Naive thymus-derived CD4-positive, alpha-beta T cell (primary cell): ENCODE results near the gene CIDEB. TPM values are rescaled to one million over a fixed set of nuclear protein-coding genes. Genes with fewer than 3 reads are reported as not detected.

Experiments
- ATAC-seq: fragments of 150-1000 bp; cut with Tn5 transposase; 2 replicates; pipeline ENCODE4 v1.10.0; 2021; ENCODE audit warnings: mild to moderate bottlenecking, moderate library complexity
- CTCF ChIA-PET: fragments of 350-600 bp; sonication (Branson Sonifier 250); formaldehyde crosslinking; loops from one replicate; lab custom pipeline; 2021; ENCODE audit warnings: antibody characterized with exemption; lab: Charles Lee
- POLR2A ChIA-PET: fragments of 350-600 bp; sonication (Branson Sonifier 250); formaldehyde crosslinking; loops from one replicate; lab custom pipeline; 2021; ENCODE audit warnings: antibody characterized with exemption, inconsistent platforms; lab: Charles Lee
- DNase-seq, 9 donors: peaks; one replicate each; pipeline versions ENCODE4 v3.0.0 to v3.0.0-alpha.2; 2020 to 2022; ENCODE audit warnings: mixed read lengths in 1 of 9
- H3K27ac ChIP-seq: one replicate; pipeline ENCODE4 v1.7.0; 2013; ENCODE audit warnings: mild to moderate bottlenecking, low read depth, low read length, moderate library complexity
- H3K27me3 ChIP-seq, 2 donors: one replicate each; pipeline ENCODE4 v1.7.0; 2013; ENCODE audit warnings: low read length in 2 of 2, mild to moderate bottlenecking in 2 of 2, moderate library complexity in 2 of 2; ENCODE audit not compliant: control insufficient read depth in 2 of 2, insufficient read depth in 2 of 2
- H3K36me3 ChIP-seq, 3 experiments: 1 replicate in 2 of 3; 2 replicates in 1 of 3; pipeline ENCODE4 v1.7.0; 2013; ENCODE audit warnings: low read length in 3 of 3, mild to moderate bottlenecking in 3 of 3, moderate library complexity in 1 of 3; ENCODE audit not compliant: insufficient read depth in 3 of 3, control insufficient read depth in 2 of 3
- H3K4me1 ChIP-seq, 2 donors: one replicate each; pipeline ENCODE4 v1.7.0; 2013; ENCODE audit warnings: low read length in 2 of 2, mild to moderate bottlenecking in 2 of 2, moderate library complexity in 1 of 2; ENCODE audit not compliant: control insufficient read depth in 2 of 2, insufficient read depth in 2 of 2
- H3K4me3 ChIP-seq: 2 replicates; pipeline ENCODE4 v1.7.0; 2013; ENCODE audit warnings: mild to moderate bottlenecking, low read length
- H3K9me3 ChIP-seq, 3 experiments: 1 replicate in 2 of 3; 2 replicates in 1 of 3; pipeline ENCODE4 v1.7.0; 2013; ENCODE audit warnings: low read length in 3 of 3; ENCODE audit not compliant: control insufficient read depth in 2 of 3
- H3K27ac Mint-ChIP-seq, 9 donors: one replicate each; pipeline ENCODE4 v1.8.0; 2020 to 2022; ENCODE audit warnings: mixed read lengths in 9 of 9, mild to moderate bottlenecking in 8 of 9, moderate library complexity in 5 of 9, inconsistent platforms in 2 of 9
- H3K27me3 Mint-ChIP-seq, 5 donors: one replicate each; pipeline ENCODE4 v1.8.0; 2021 to 2022; ENCODE audit warnings: mixed read lengths in 5 of 5, mild to moderate bottlenecking in 1 of 5
- H3K36me3 Mint-ChIP-seq, 5 donors: one replicate each; pipeline ENCODE4 v1.8.0; 2020 to 2022; ENCODE audit warnings: mixed read lengths in 5 of 5, mild to moderate bottlenecking in 3 of 5, inconsistent platforms in 1 of 5
- H3K4me1 Mint-ChIP-seq, 7 donors: one replicate each; pipeline ENCODE4 v1.8.0; 2020 to 2022; ENCODE audit warnings: mixed read lengths in 7 of 7, mild to moderate bottlenecking in 3 of 7, inconsistent platforms in 1 of 7
- H3K4me3 Mint-ChIP-seq, 10 donors: one replicate each; pipeline ENCODE4 v1.8.0; 2020 to 2022; ENCODE audit warnings: mild to moderate bottlenecking in 10 of 10, mixed read lengths in 10 of 10, moderate library complexity in 6 of 10, inconsistent platforms in 2 of 10
- H3K9me3 Mint-ChIP-seq, 11 donors: one replicate each; pipeline ENCODE4 v1.8.0; 2020 to 2022; ENCODE audit warnings: mixed read lengths in 11 of 11, mild to moderate bottlenecking in 4 of 11, inconsistent platforms in 1 of 11, moderate library complexity in 1 of 11
- intact Hi-C, 2 donors: fragments of 100-400 bp; cut with micrococcal nuclease; formaldehyde crosslinking; loops; one replicate each; pipeline ENCODE4 v1.15.1; 2023
- polyA plus RNA-seq, 2 donors: library from polyadenylated mRNA; unstranded; fragments of 300-500 nt; fragmentation: Illumina TruSeq; gene quantifications; one replicate each; pipeline ENCODE4 v1.2.3, GENCODE V29; 2021
- total RNA-seq, 6 experiments: library from RNA in 5 of 6; stranded (reverse) in 5 of 6; gene quantifications; 1 replicate in 5 of 6; 2 replicates in 1 of 6; pipeline ENCODE4 v1.2.3 and lab custom pipeline; 2021 to 2026

Gene CIDEB
- total and polyA plus RNA-seq, 7 experiments from 2014 or later = 16.4 to 31.5 (median 19.3) TPM

GRCh38 chr14:24315807-24316596 lies 8.2 kb upstream of the CIDEB start:
- H3K36me3 Mint-ChIP-seq = peaks cover 0 to 28% (median 0%) of the 10 kb centered on the region in 5 donors
- H3K4me3 ChIP-seq = no peak overlapping the region
- H3K4me1 ChIP-seq = peaks cover 38 to 40% of the 10 kb centered on the region in 2 donors
- peak overlapping the region in 3 of 9 donors; percentile 10 to 56 (median 41) for H3K27ac Mint-ChIP-seq
- H3K36me3 ChIP-seq = no peaks in the 10 kb centered on the region
- H3K4me1 Mint-ChIP-seq = peaks cover 45 to 56% (median 49%) of the 10 kb centered on the region in 7 donors
- no peaks in the 10 kb centered on the region for H3K27me3 ChIP-seq
- ATAC-seq (no peak), DNase-seq (no peak)
- POLR2A ChIA-PET = interaction anchor here (0.7 to 1.1 kb wide), 2 partner anchors 11 to 120 kb away, joined by 3 read pairs; no protein-coding TSS in a partner anchor
- H3K4me3 Mint-ChIP-seq = peak overlapping the region in 4 of 10 donors; percentile 39 to 85 (median 66)
- no peaks in the 10 kb centered on the region for H3K9me3 Mint-ChIP-seq
- no peak overlapping the region for H3K27ac ChIP-seq
- H3K27me3 Mint-ChIP-seq = peaks cover 0 to 11% (median 0%) of the 10 kb centered on the region in 5 donors
- H3K9me3 ChIP-seq = no peaks in the 10 kb centered on the region
- CTCF ChIA-PET = no interaction called here
- intact Hi-C loops = no loop called here

GRCh38 chr14:24315243-24315806 lies 7.5 kb upstream of the CIDEB start:
- DNase-seq (no peak), ATAC-seq (no peak)
- Mint-ChIP-seq H3K9me3 (no peaks in the 10 kb centered on the region), H3K36me3 (peaks cover 0 to 28% (median 0%) of the 10 kb centered on the region in 5 donors), H3K4me1 (peaks cover 47 to 58% (median 52%) of the 10 kb centered on the region in 7 donors), H3K27me3 (peaks cover 0 to 11% (median 0%) of the 10 kb centered on the region in 5 donors), H3K27ac (peak overlapping the region in 3 of 9 donors; percentile 10 to 72 (median 56)), H3K4me3 (peak overlapping the region in 9 of 10 donors; percentile 10 to 85 (median 54))
- Histone ChIP-seq H3K36me3 (no peaks in the 10 kb centered on the region), H3K27ac (no peak overlapping the region), H3K4me3 (no peak overlapping the region), H3K27me3 (no peaks in the 10 kb centered on the region), H3K4me1 (peaks cover 39 to 42% of the 10 kb centered on the region in 2 donors), H3K9me3 (no peaks in the 10 kb centered on the region)
- ChIA-PET CTCF (no interaction called here), POLR2A (interaction anchor here (1.0 to 1.1 kb wide), 2 partner anchors 13 to 120 kb away, joined by 3 read pairs; no protein-coding TSS in a partner anchor)
- intact Hi-C loops = no loop called here

- DNase-seq (no peak), ATAC-seq (no peak)
- Histone ChIP-seq H3K36me3 (no peaks in the 10 kb centered on the region), H3K27me3 (no peaks in the 10 kb centered on the region), H3K4me3 (no peak overlapping the region), H3K9me3 (no peaks in the 10 kb centered on the region), H3K27ac (no peak overlapping the region), H3K4me1 (peaks cover 47 to 50% of the 10 kb centered on the region in 2 donors)
- Mint-ChIP-seq H3K27ac (peak overlapping the region; percentile 53 to 89 (median 86)), H3K9me3 (no peaks in the 10 kb centered on the region), H3K4me3 (peak overlapping the region; percentile 46 to 91 (median 82)), H3K4me1 (peaks cover 48 to 64% (median 59%) of the 10 kb centered on the region in 7 donors), H3K36me3 (peaks cover 0 to 29% (median 0%) of the 10 kb centered on the region in 5 donors), H3K27me3 (peaks cover 0 to 3% (median 0%) of the 10 kb centered on the region in 5 donors)
- intact Hi-C loops = loop anchor here in 1 of 2 donors (5.0 kb wide), 1 partner anchor 42 kb away; the partner anchor contains the start of gene RABGGTA
- POLR2A ChIA-PET = interaction anchor here (0.6 to 8.8 kb wide), 7 partner anchors 9 to 122 kb away, joined by 3 to 79 read pairs (median 19); partner anchors contain the start of genes ADCY4, CBLN3, DHRS1 and KHNYN
- CTCF ChIA-PET = interaction anchor here (0.6 to 1.5 kb wide), 3 partner anchors 10 to 198 kb away, joined by 3 to 5 read pairs (median 5); no protein-coding TSS in a partner anchor
Measured at GRCh38 chr14:24314377-24315193, 6.8 kb upstream of the CIDEB start.

- DNase-seq (no peak), ATAC-seq (no peak)
- no peaks in the 10 kb centered on the region for H3K27me3 Mint-ChIP-seq
- H3K27me3 ChIP-seq = no peaks in the 10 kb centered on the region
- intact Hi-C loops = loop anchor here in 1 of 2 donors (1.0 to 5.0 kb wide), 4 partner anchors 19 to 361 kb away; partner anchors contain the start of genes DHRS4 and RABGGTA
- ChIA-PET CTCF (interaction anchor here (0.8 to 1.5 kb wide), 3 partner anchors 8 to 18 kb away, joined by 3 to 5 read pairs (median 5); no protein-coding TSS in a partner anchor), POLR2A (interaction anchor here (0.6 to 8.8 kb wide), 7 partner anchors 10 to 166 kb away, joined by 3 to 79 read pairs (median 19); partner anchors contain the start of genes ADCY4, CBLN3, DHRS1 and KHNYN)
- H3K4me1 Mint-ChIP-seq = peaks cover 55 to 71% (median 62%) of the 10 kb centered on the region in 7 donors
- no peaks in the 10 kb centered on the region for H3K9me3 ChIP-seq
- H3K4me3 Mint-ChIP-seq = peak overlapping the region; percentile 63 to 91 (median 82)
- no peaks in the 10 kb centered on the region for H3K9me3 Mint-ChIP-seq
- H3K36me3 Mint-ChIP-seq = peaks cover 0 to 33% (median 0%) of the 10 kb centered on the region in 5 donors
- H3K27ac ChIP-seq = no peak overlapping the region
- peak overlapping the region; percentile 31 to 92 (median 88) for H3K27ac Mint-ChIP-seq
- peaks cover 53 to 55% of the 10 kb centered on the region in 2 donors for H3K4me1 ChIP-seq
- no peak overlapping the region for H3K4me3 ChIP-seq
- no peaks in the 10 kb centered on the region for H3K36me3 ChIP-seq
Measured at GRCh38 chr14:24313913-24314312, 6.1 kb upstream of the CIDEB start.

GRCh38 chr14:24312736-24313507 lies 5.1 kb upstream of the CIDEB start:
- peak overlapping the region; percentile 81 to 96 (median 88) for H3K27ac Mint-ChIP-seq
- no peaks in the 10 kb centered on the region for H3K9me3 ChIP-seq
- CTCF ChIA-PET = interaction anchor here (0.8 to 5.3 kb wide), 7 partner anchors 7 to 106 kb away, joined by 3 to 34 read pairs (median 3); partner anchors contain the start of gene MDP1
- H3K9me3 Mint-ChIP-seq = no peaks in the 10 kb centered on the region
- intact Hi-C loops = loop anchor here in 1 of 2 donors (1.0 to 5.0 kb wide), 4 partner anchors 20 to 360 kb away; partner anchors contain the start of genes DHRS4 and RABGGTA
- peaks cover 0 to 36% (median 3%) of the 10 kb centered on the region in 5 donors for H3K36me3 Mint-ChIP-seq
- H3K27me3 ChIP-seq = no peaks in the 10 kb centered on the region
- H3K4me1 ChIP-seq = peaks cover 58 to 63% of the 10 kb centered on the region in 2 donors
- DNase-seq = peak in 3 of 9 donors; percentile 37 to 49 (median 44)
- no peaks in the 10 kb centered on the region for H3K27me3 Mint-ChIP-seq
- peaks cover 63 to 79% (median 69%) of the 10 kb centered on the region in 7 donors for H3K4me1 Mint-ChIP-seq
- H3K4me3 ChIP-seq = peak overlapping the region; percentile 43
- H3K27ac ChIP-seq = peak overlapping the region; percentile 76
- H3K4me3 Mint-ChIP-seq = peak overlapping the region; percentile 77 to 91 (median 85)
- no peaks in the 10 kb centered on the region for H3K36me3 ChIP-seq
- POLR2A ChIA-PET = interaction anchor here (0.8 to 8.8 kb wide), 8 partner anchors 13 to 118 kb away, joined by 3 to 79 read pairs (median 23); partner anchors contain the start of genes ADCY4, CBLN3, CHMP4A and DHRS1
- ATAC-seq = peak; percentile 16
